Activated B cell treated with CpG ODN at 0.5 μM for 24 hours (primary cell): ENCODE data around the gene SUGCT. TPM values are rescaled to one million over a fixed set of nuclear protein-coding genes. Genes with fewer than 3 reads are reported as not detected.

ENCODE experiments used
- ATAC-seq: fragments of 200-7000 bp; cut with Tn5 transposase; one replicate; pipeline ENCODE4 v1.10.0; 2021; ENCODE audit warnings: low read depth, mild to moderate bottlenecking, moderate library complexity
- CTCF ChIA-PET: fragments of 350-600 bp; sonication (Branson Sonifier 250); formaldehyde crosslinking; loops from one replicate; lab custom pipeline; 2021; ENCODE audit warnings: antibody characterized with exemption; lab: Charles Lee
- POLR2A ChIA-PET: fragments of 350-600 bp; sonication (Branson Sonifier 250); formaldehyde crosslinking; loops from one replicate; lab custom pipeline; 2021; ENCODE audit warnings: antibody characterized with exemption; lab: Charles Lee
- DNase-seq: peaks from one replicate; pipeline ENCODE4 v3.0.0; 2022
- H3K27ac Mint-ChIP-seq: one replicate; pipeline ENCODE4 v1.8.0; 2020; ENCODE audit warnings: mixed read lengths
- H3K27me3 Mint-ChIP-seq: one replicate; pipeline ENCODE4 v1.8.0; 2021; ENCODE audit warnings: mixed read lengths
- H3K36me3 Mint-ChIP-seq: one replicate; pipeline ENCODE4 v1.8.0; 2021; ENCODE audit warnings: low read depth, mixed read lengths
- H3K4me1 Mint-ChIP-seq: one replicate; pipeline ENCODE4 v1.8.0; 2021; ENCODE audit warnings: mixed read lengths
- H3K4me3 Mint-ChIP-seq: one replicate; pipeline ENCODE4 v1.8.0; 2020; ENCODE audit warnings: mild to moderate bottlenecking, mixed read lengths
- H3K9me3 Mint-ChIP-seq: one replicate; pipeline ENCODE4 v1.8.0; 2020; ENCODE audit warnings: mixed read lengths
- CTCF ChIP-seq: fragments of 200-600 bp; IDR thresholded peaks from one replicate; pipeline ENCODE4 v1.8.0; 2022; ENCODE audit warnings: antibody characterized with exemption, mild to moderate bottlenecking
- intact Hi-C: fragments of 100-400 bp; cut with micrococcal nuclease; formaldehyde crosslinking; loops from one replicate; pipeline ENCODE4 v1.15.1; 2024
- total RNA-seq: library from RNA; stranded (reverse); gene quantifications from 2 replicates; pipeline ENCODE4 v1.2.3, GENCODE V29; 2022

The SUGCT gene
- total RNA-seq, 1 donor from 2014 or later = 1.3 TPM

- no peak for ATAC-seq
- Mint-ChIP-seq H3K36me3 (no peaks in the 10 kb centered on the region), H3K27ac (no peak overlapping the region), H3K4me1 (no peaks in the 10 kb centered on the region), H3K27me3 (peaks cover 2% of the 10 kb centered on the region), H3K9me3 (peaks cover 7% of the 10 kb centered on the region), H3K4me3 (no peak overlapping the region)
- TF ChIP-seq CTCF = no peak
- POLR2A ChIA-PET = no interaction called here
- intact Hi-C loops = no loop called here
- CTCF ChIA-PET = no interaction called here
- DNase-seq = no peak
These were observed 148.6 kb downstream of the SUGCT start for GRCh38 chr7:40283391-40283790.

GRCh38 chr7:40288827-40289226, 154.0 kb downstream of the SUGCT start:
- intact Hi-C loops = no loop called here
- Mint-ChIP-seq H3K36me3 (no peaks in the 10 kb centered on the region), H3K9me3 (no peaks in the 10 kb centered on the region), H3K27ac (no peak overlapping the region), H3K27me3 (peaks cover 3% of the 10 kb centered on the region), H3K4me3 (no peak overlapping the region), H3K4me1 (no peaks in the 10 kb centered on the region)
- DNase-seq (no peak), ATAC-seq (no peak)
- POLR2A ChIA-PET = no interaction called here
- TF ChIP-seq CTCF = no peak
- CTCF ChIA-PET = no interaction called here

GRCh38 chr7:40297741-40298311, 163.0 kb downstream of the SUGCT start:
- intact Hi-C loops = no loop called here
- no peaks in the 10 kb centered on the region for H3K4me1 Mint-ChIP-seq
- H3K4me3 Mint-ChIP-seq = no peak overlapping the region
- ATAC-seq = no peak
- CTCF ChIA-PET = no interaction called here
- no peaks in the 10 kb centered on the region for H3K27me3 Mint-ChIP-seq
- DNase-seq = no peak
- no peaks in the 10 kb centered on the region for H3K9me3 Mint-ChIP-seq
- POLR2A ChIA-PET = no interaction called here
- TF ChIP-seq CTCF = no peak
- H3K27ac Mint-ChIP-seq = no peak overlapping the region
- H3K36me3 Mint-ChIP-seq = no peaks in the 10 kb centered on the region

- ChIA-PET POLR2A (no interaction called here), CTCF (no interaction called here)
- no peak for TF ChIP-seq CTCF
- Mint-ChIP-seq H3K36me3 (no peaks in the 10 kb centered on the region), H3K27ac (no peak overlapping the region), H3K4me3 (no peak overlapping the region), H3K9me3 (no peaks in the 10 kb centered on the region), H3K27me3 (no peaks in the 10 kb centered on the region), H3K4me1 (no peaks in the 10 kb centered on the region)
- DNase-seq (no peak), ATAC-seq (no peak)
- intact Hi-C loops = no loop called here
These were observed 163.6 kb downstream of the SUGCT start for GRCh38 chr7:40298421-40298820.

- Mint-ChIP-seq H3K9me3 (no peaks in the 10 kb centered on the region), H3K4me3 (no peak overlapping the region), H3K27me3 (no peaks in the 10 kb centered on the region), H3K36me3 (no peaks in the 10 kb centered on the region), H3K4me1 (no peaks in the 10 kb centered on the region), H3K27ac (no peak overlapping the region)
- TF ChIP-seq CTCF = no peak
- ATAC-seq (no peak), DNase-seq (no peak)
- ChIA-PET POLR2A (no interaction called here), CTCF (no interaction called here)
- intact Hi-C loops = no loop called here
These were observed 164.3 kb downstream of the SUGCT start for GRCh38 chr7:40299097-40299496.
